Vagina (tissue), 2 donors: Measurements from ENCODE around the gene ATP6V0E2. TPM values are rescaled to one million over a fixed set of nuclear protein-coding genes. Genes with fewer than 3 reads are reported as not detected.

ENCODE experiments used
- DNase-seq, 2 donors: peaks; one replicate each; pipeline ENCODE4 v3.0.0-alpha.2; 2017; ENCODE audit errors: extremely low spot score in 2 of 2
- H3K27ac ChIP-seq: fragments of 200-600 bp; sonication (generic); one replicate; pipeline ENCODE4 v1.5.1; 2019
- H3K27me3 ChIP-seq: fragments of 200-600 bp; sonication (generic); one replicate; pipeline ENCODE4 v1.5.1; 2019
- H3K36me3 ChIP-seq, 2 donors: fragments of 200-600 bp; sonication (generic); one replicate each; pipeline ENCODE4 v1.5.1; 2017 to 2019
- H3K4me1 ChIP-seq: fragments of 200-600 bp; sonication (generic); one replicate; pipeline ENCODE4 v1.5.1; 2019
- H3K4me3 ChIP-seq, 2 donors: fragments of 200-600 bp; sonication (generic); 1 replicate in 1 of 2; 2 replicates in 1 of 2; pipeline ENCODE4 v1.5.1; 2016 to 2019
- H3K9me3 ChIP-seq: fragments of 200-600 bp; sonication (generic); one replicate; pipeline ENCODE4 v1.5.1; 2019
- POLR2A ChIP-seq, 2 donors: fragments of 450-650 bp; IDR thresholded peaks; one replicate each; pipeline ENCODE4 v1.6.1; 2017; ENCODE audit warnings: antibody characterized with exemption in 2 of 2, mild to moderate bottlenecking in 2 of 2, moderate library complexity in 2 of 2
- POLR2AphosphoS5 ChIP-seq, 2 donors: sonication (generic); formaldehyde crosslinking; IDR thresholded peaks; one replicate each; pipeline ENCODE4 v1.9.0; 2017; ENCODE audit warnings: antibody characterized with exemption in 2 of 2, mild to moderate bottlenecking in 2 of 2, low read depth in 1 of 2; ENCODE audit not compliant: insufficient read depth in 1 of 2
- intact Hi-C: fragments of 100-400 bp; cut with DNase I; formaldehyde crosslinking; loops from one replicate; pipeline ENCODE4 v1.15.1; 2023
- total RNA-seq: library from RNA; depleted of rRNA; stranded (reverse); fragments of >200 nt; gene quantifications from one replicate; pipeline ENCODE4 v1.2.3, GENCODE V29; 2016
- TF ChIP-seq, protein P1 (sequence below), 3 experiments: fragments of 450-650 bp in 2 of 3; fragments of 200-600 bp in 1 of 3; sonication (generic) in 1 of 3; IDR thresholded peaks; one replicate each; pipeline ENCODE4 v1.5.1; 2017 to 2019; ENCODE audit warnings: antibody characterized with exemption in 3 of 3, mild to moderate bottlenecking in 2 of 3, moderate library complexity in 2 of 3

The ATP6V0E2 gene
- total RNA-seq, 1 donor from 2014 or later: 13.3 TPM

GRCh38 chr7:149851449-149851848, 22.3 kb upstream of the ATP6V0E2 start:
- Histone ChIP-seq H3K4me3 (no peak overlapping the region), H3K4me1 (peaks cover 16% of the 10 kb centered on the region), H3K27me3 (no peaks in the 10 kb centered on the region), H3K9me3 (no peaks in the 10 kb centered on the region), H3K27ac (no peak overlapping the region), H3K36me3 (peaks cover 0 to 11% of the 10 kb centered on the region in 2 donors)
- no peak for DNase-seq
- TF ChIP-seq POLR2AphosphoS5 (IDR thresholded peaks at IDR 0.05; ENCODE audit: insufficient read depth in 1 of 2, low read depth in 1 of 2) (no peak), POLR2A (IDR thresholded peaks at IDR 0.05) (no peak)
- TF ChIP-seq, protein P1, sequence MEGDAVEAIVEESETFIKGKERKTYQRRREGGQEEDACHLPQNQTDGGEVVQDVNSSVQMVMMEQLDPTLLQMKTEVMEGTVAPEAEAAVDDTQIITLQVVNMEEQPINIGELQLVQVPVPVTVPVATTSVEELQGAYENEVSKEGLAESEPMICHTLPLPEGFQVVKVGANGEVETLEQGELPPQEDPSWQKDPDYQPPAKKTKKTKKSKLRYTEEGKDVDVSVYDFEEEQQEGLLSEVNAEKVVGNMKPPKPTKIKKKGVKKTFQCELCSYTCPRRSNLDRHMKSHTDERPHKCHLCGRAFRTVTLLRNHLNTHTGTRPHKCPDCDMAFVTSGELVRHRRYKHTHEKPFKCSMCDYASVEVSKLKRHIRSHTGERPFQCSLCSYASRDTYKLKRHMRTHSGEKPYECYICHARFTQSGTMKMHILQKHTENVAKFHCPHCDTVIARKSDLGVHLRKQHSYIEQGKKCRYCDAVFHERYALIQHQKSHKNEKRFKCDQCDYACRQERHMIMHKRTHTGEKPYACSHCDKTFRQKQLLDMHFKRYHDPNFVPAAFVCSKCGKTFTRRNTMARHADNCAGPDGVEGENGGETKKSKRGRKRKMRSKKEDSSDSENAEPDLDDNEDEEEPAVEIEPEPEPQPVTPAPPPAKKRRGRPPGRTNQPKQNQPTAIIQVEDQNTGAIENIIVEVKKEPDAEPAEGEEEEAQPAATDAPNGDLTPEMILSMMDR (IDR thresholded peaks at IDR 0.05): no peak
- intact Hi-C loops: no loop called here

DNA sequence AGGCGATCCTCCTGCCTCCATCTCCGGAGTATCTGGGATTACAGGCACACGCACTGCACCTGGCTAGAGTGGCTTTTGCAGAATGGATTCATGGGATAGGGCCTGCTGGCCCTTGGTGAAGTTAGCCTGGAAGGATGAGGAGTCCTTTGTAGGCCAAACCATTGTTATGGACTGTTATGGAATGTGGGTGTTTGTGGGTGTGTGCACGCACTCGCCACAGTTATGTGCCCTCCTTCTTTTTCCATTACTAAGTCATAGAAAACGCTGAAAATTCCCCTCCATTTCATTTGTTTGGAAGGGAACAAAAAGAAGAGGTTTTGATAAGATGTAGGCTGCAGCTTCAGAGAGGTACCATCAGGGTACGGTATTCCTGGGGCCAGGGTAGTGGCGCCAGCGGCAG, 20.6 kb upstream of the ATP6V0E2 start:
- TF ChIP-seq POLR2A (IDR thresholded peaks at IDR 0.05) (no peak), POLR2AphosphoS5 (IDR thresholded peaks at IDR 0.05; ENCODE audit: insufficient read depth in 1 of 2, low read depth in 1 of 2) (no peak)
- TF ChIP-seq, protein P1 (IDR thresholded peaks at IDR 0.05): no peak
- Histone ChIP-seq H3K36me3 (peaks cover 0 to 6% of the 10 kb centered on the region in 2 donors), H3K4me1 (peaks cover 16% of the 10 kb centered on the region), H3K27ac (no peak overlapping the region), H3K9me3 (no peaks in the 10 kb centered on the region), H3K27me3 (no peaks in the 10 kb centered on the region), H3K4me3 (no peak overlapping the region)
- intact Hi-C loops: no loop called here
- no peak for DNase-seq

GRCh38 chr7:149854611-149855360, 19.0 kb upstream of the ATP6V0E2 start:
- TF ChIP-seq, protein P1 (IDR thresholded peaks at IDR 0.05): no peak
- TF ChIP-seq POLR2AphosphoS5 (IDR thresholded peaks at IDR 0.05; ENCODE audit: insufficient read depth in 1 of 2, low read depth in 1 of 2) (no peak), POLR2A (IDR thresholded peaks at IDR 0.05) (no peak)
- DNase-seq: no peak
- intact Hi-C loops: no loop called here
- Histone ChIP-seq H3K27me3 (no peaks in the 10 kb centered on the region), H3K36me3 (peaks cover 0 to 4% of the 10 kb centered on the region in 2 donors), H3K4me1 (peaks cover 16% of the 10 kb centered on the region), H3K9me3 (no peaks in the 10 kb centered on the region), H3K4me3 (no peak overlapping the region), H3K27ac (no peak overlapping the region)

- no peak for TF ChIP-seq POLR2A (IDR thresholded peaks at IDR 0.05)
- TF ChIP-seq POLR2AphosphoS5 (IDR thresholded peaks at IDR 0.05; ENCODE audit: insufficient read depth in 1 of 2, low read depth in 1 of 2): no peak
- TF ChIP-seq, protein P1 (IDR thresholded peaks at IDR 0.05): no peak
- Histone ChIP-seq H3K36me3 (peaks cover 0 to 5% of the 10 kb centered on the region in 2 donors), H3K27me3 (no peaks in the 10 kb centered on the region)
Observed at GRCh38 chr7:149855361-149856305, 18.1 kb upstream of the ATP6V0E2 start.

More at GRCh38 chr7:149855361-149856305, 18.1 kb upstream of the ATP6V0E2 start:
- no peak for DNase-seq
- Histone ChIP-seq H3K27ac (no peak overlapping the region), H3K4me3 (no peak overlapping the region), H3K4me1 (peaks cover 16% of the 10 kb centered on the region), H3K9me3 (no peaks in the 10 kb centered on the region)
- intact Hi-C loops: no loop called here
